ENCODE data around the gene PLEK. TPM values are rescaled to one million over a fixed set of nuclear protein-coding genes. Genes with fewer than 3 reads are reported as not detected.
"Not testable (repeated sequence)": the region's sequence is repeated elsewhere in the genome, so short reads cannot be mapped to it uniquely, and the experiment has no call there.

The PLEK gene
- total and polyA plus RNA-seq, 2 experiments from 2014 or later, result 0.92 to 0.93 TPM

GRCh38 chr2:68391869-68392268 lies 26.8 kb downstream of the PLEK start:
- Histone ChIP-seq H3K4me1 (ENCODE audit: insufficient read depth) (no peaks in the 10 kb centered on the region), H4K20me1 (ENCODE audit: insufficient read depth, poor library complexity, severe bottlenecking) (no peaks in the 10 kb centered on the region), H3K9me2 (replicated peaks; ENCODE audit: insufficient read depth) (no peaks in the 10 kb centered on the region), H3K36me3 (replicated peaks; ENCODE audit: insufficient read depth, low read depth) (no peaks in the 10 kb centered on the region), H3K4me2 (no peak overlapping the region), H3K27me3 (peaks cover 9% of the 10 kb centered on the region), H3K79me2 (no peaks in the 10 kb centered on the region), H2AFZ (no peak overlapping the region), H3K9me3 (ENCODE audit: low read depth) (no peaks in the 10 kb centered on the region), H3K27ac (no peak overlapping the region), H3K4me3 (no peak overlapping the region)
- DNase-seq (ENCODE audit: low spot score), result no peak
- 87% methylated on average over 2 of the region's 2 CpGs for WGBS (ENCODE audit: low lambda C conversion rate, missing lambda C conversion rate)
- TF ChIP-seq EZH2 (IDR thresholded peaks at IDR 0.05; ENCODE audit: borderline replicate concordance) (no peak), EZH2phosphoT487 (IDR thresholded peaks at IDR 0.05; ENCODE audit: low read depth, severe bottlenecking, unreplicated experiment) (no peak), CTCF (IDR thresholded peaks at IDR 0.05; ENCODE audit: poor library complexity) (no peak)

- Histone ChIP-seq H3K4me3 (no peak overlapping the region), H3K79me2 (no peaks in the 10 kb centered on the region), H3K4me1 (ENCODE audit: insufficient read depth) (no peaks in the 10 kb centered on the region), H3K27me3 (no peaks in the 10 kb centered on the region), H3K9me3 (ENCODE audit: low read depth) (no peaks in the 10 kb centered on the region), H3K36me3 (replicated peaks; ENCODE audit: insufficient read depth, low read depth) (no peaks in the 10 kb centered on the region), H3K9me2 (replicated peaks; ENCODE audit: insufficient read depth) (no peaks in the 10 kb centered on the region), H4K20me1 (ENCODE audit: insufficient read depth, poor library complexity, severe bottlenecking) (no peaks in the 10 kb centered on the region), H2AFZ (no peak overlapping the region), H3K4me2 (no peak overlapping the region), H3K27ac (no peak overlapping the region)
- DNase-seq (ENCODE audit: low spot score), result no peak
- TF ChIP-seq CTCF (IDR thresholded peaks at IDR 0.05; ENCODE audit: poor library complexity), result no peak
- TF ChIP-seq EZH2phosphoT487 (IDR thresholded peaks at IDR 0.05; ENCODE audit: low read depth, severe bottlenecking, unreplicated experiment), result no peak
- TF ChIP-seq EZH2 (IDR thresholded peaks at IDR 0.05; ENCODE audit: borderline replicate concordance), result no peak
- 80% methylated on average over 4 of the region's 4 CpGs for WGBS (ENCODE audit: low lambda C conversion rate, missing lambda C conversion rate)
These were observed 31.0 kb downstream of the PLEK start for GRCh38 chr2:68396093-68396492.

GRCh38 chr2:68397704-68398263 lies 32.7 kb downstream of the PLEK start:
- not testable (repeated sequence) for H3K4me3 ChIP-seq; H3K27ac ChIP-seq; H3K4me1 ChIP-seq (ENCODE audit: insufficient read depth); H4K20me1 ChIP-seq (ENCODE audit: insufficient read depth, poor library complexity, severe bottlenecking); H3K9me2 ChIP-seq (replicated peaks; ENCODE audit: insufficient read depth); H3K4me2 ChIP-seq; H3K9me3 ChIP-seq (ENCODE audit: low read depth); H3K36me3 ChIP-seq (replicated peaks; ENCODE audit: insufficient read depth, low read depth); DNase-seq (ENCODE audit: low spot score); H3K79me2 ChIP-seq; H3K27me3 ChIP-seq; H2AFZ ChIP-seq
- 96% methylated on average over 3 of the region's 3 CpGs for WGBS (ENCODE audit: low lambda C conversion rate, missing lambda C conversion rate)

GRCh38 chr2:68403199-68403644 lies 38.1 kb downstream of the PLEK start:
- Histone ChIP-seq H3K4me3 (no peak overlapping the region), H3K9me2 (replicated peaks; ENCODE audit: insufficient read depth) (no peaks in the 10 kb centered on the region), H2AFZ (no peak overlapping the region), H4K20me1 (ENCODE audit: insufficient read depth, poor library complexity, severe bottlenecking) (no peaks in the 10 kb centered on the region), H3K4me2 (no peak overlapping the region), H3K27ac (peak overlapping the region; percentile 62), H3K27me3 (no peaks in the 10 kb centered on the region), H3K79me2 (no peaks in the 10 kb centered on the region), H3K9me3 (ENCODE audit: low read depth) (no peaks in the 10 kb centered on the region), H3K4me1 (ENCODE audit: insufficient read depth) (peaks cover 7% of the 10 kb centered on the region), H3K36me3 (replicated peaks; ENCODE audit: insufficient read depth, low read depth) (no peaks in the 10 kb centered on the region)
- TF ChIP-seq EZH2phosphoT487 (IDR thresholded peaks at IDR 0.05; ENCODE audit: low read depth, severe bottlenecking, unreplicated experiment) (no peak), CTCF (IDR thresholded peaks at IDR 0.05; ENCODE audit: poor library complexity) (no peak), EZH2 (IDR thresholded peaks at IDR 0.05; ENCODE audit: borderline replicate concordance) (no peak)
- 53% methylated on average over 4 of the region's 4 CpGs for WGBS (ENCODE audit: low lambda C conversion rate, missing lambda C conversion rate)
- DNase-seq (ENCODE audit: low spot score), result peak; percentile 32

Measured in hepatocyte (in vitro differentiated cells).